PC-9 (cell line): ENCODE results near the gene C3orf18. TPM values are rescaled to one million over a fixed set of nuclear protein-coding genes. Genes with fewer than 3 reads are reported as not detected.

Source experiments
- BruUV-seq: library from RNA; stranded (reverse); fragments of 400-500 nt; replicated peaks from 2 replicates; lab custom pipeline; 2021; lab: Mats Ljungman, UMichigan
- CTCF ChIA-PET: fragments of 300-600 bp; sonication (Branson Sonifier 250); formaldehyde crosslinking; loops from one replicate; lab custom pipeline; 2022; ENCODE audit warnings: antibody characterized with exemption; lab: Charles Lee
- POLR2A ChIA-PET: fragments of 300-600 bp; sonication (Branson Sonifier 250); formaldehyde crosslinking; loops from one replicate; lab custom pipeline; 2022; ENCODE audit warnings: antibody characterized with exemption; ENCODE audit not compliant: unreplicated experiment; lab: Charles Lee
- DNase-seq, 2 experiments: peaks; one replicate each; pipeline versions ENCODE4 v3.0.0 to v3.0.0-alpha.2; 2015 to 2022; ENCODE audit warnings: mixed read lengths in 1 of 2
- H2AFZ ChIP-seq: fragments of 200-600 bp; sonication (generic); 2 replicates; pipeline ENCODE4 v1.8.1; 2017; ENCODE audit warnings: antibody characterized with exemption
- H3F3A ChIP-seq: fragments of 200-600 bp; sonication (generic); 2 replicates; pipeline ENCODE4 v1.8.1; 2017; ENCODE audit warnings: antibody characterized with exemption, mild to moderate bottlenecking, low read depth; ENCODE audit not compliant: insufficient read depth
- H3K27ac ChIP-seq: fragments of 200-600 bp; sonication (generic); 2 replicates; pipeline ENCODE4 v1.6.1; 2016; ENCODE audit warnings: mixed run types
- H3K27me3 ChIP-seq: fragments of 200-600 bp; sonication (generic); 2 replicates; pipeline ENCODE4 v1.6.1; 2016; ENCODE audit warnings: low read depth, mixed run types; ENCODE audit not compliant: insufficient read depth
- H3K36me3 ChIP-seq: fragments of 200-600 bp; sonication (generic); 2 replicates; pipeline ENCODE4 v1.6.1; 2016; ENCODE audit warnings: low read depth, mixed run types
- H3K4me1 ChIP-seq: fragments of 200-600 bp; sonication (generic); replicated peaks from 2 replicates; pipeline ENCODE4 v1.6.1; 2016; ENCODE audit warnings: mixed run types; ENCODE audit not compliant: insufficient read depth
- H3K4me2 ChIP-seq: fragments of 200-600 bp; sonication (generic); 2 replicates; pipeline ENCODE4 v1.6.1; 2017; ENCODE audit warnings: mixed run types
- H3K4me3 ChIP-seq: fragments of 200-600 bp; sonication (generic); 2 replicates; pipeline ENCODE4 v1.6.1; 2016; ENCODE audit warnings: mixed run types
- H3K79me2 ChIP-seq: fragments of 200-600 bp; sonication (generic); 2 replicates; pipeline ENCODE4 v1.6.1; 2017; ENCODE audit warnings: low read depth, mixed run types
- H3K9me2 ChIP-seq: fragments of 200-600 bp; sonication (generic); 2 replicates; pipeline ENCODE4 v1.8.1; 2017; ENCODE audit warnings: mild to moderate bottlenecking; ENCODE audit not compliant: insufficient read depth
- H3K9me3 ChIP-seq: fragments of 200-600 bp; sonication (generic); 2 replicates; pipeline ENCODE4 v1.8.1; 2016; ENCODE audit warnings: low read depth; ENCODE audit not compliant: insufficient read depth
- H4K20me1 ChIP-seq: fragments of 200-600 bp; sonication (generic); 2 replicates; pipeline ENCODE4 v1.8.1; 2017; ENCODE audit not compliant: insufficient read depth
- EZH2 ChIP-seq: fragments of 200-600 bp; sonication (generic); IDR thresholded peaks from 2 replicates; pipeline ENCODE4 v1.8.0; 2017; ENCODE audit warnings: antibody characterized with exemption, low read depth
- intact Hi-C: fragments of 100-400 bp; cut with micrococcal nuclease; formaldehyde crosslinking; loops from one replicate; pipeline ENCODE4 v1.10.0; 2022; ENCODE audit not compliant: unreplicated experiment
- total RNA-seq: library from RNA; stranded (reverse); gene quantifications from 2 replicates; pipeline ENCODE4 v1.2.3, GENCODE V29; 2021
- TF ChIP-seq, protein P1 (sequence below): fragments of 200-600 bp; sonication (generic); conservative IDR thresholded peaks from 2 replicates; pipeline ENCODE4 v1.6.1; 2017; ENCODE audit warnings: mixed run types, antibody characterized with exemption, mild to moderate bottlenecking, moderate library complexity

The C3orf18 gene
- total RNA-seq, 1 experiment from 2014 or later: 7.5 TPM

DNA sequence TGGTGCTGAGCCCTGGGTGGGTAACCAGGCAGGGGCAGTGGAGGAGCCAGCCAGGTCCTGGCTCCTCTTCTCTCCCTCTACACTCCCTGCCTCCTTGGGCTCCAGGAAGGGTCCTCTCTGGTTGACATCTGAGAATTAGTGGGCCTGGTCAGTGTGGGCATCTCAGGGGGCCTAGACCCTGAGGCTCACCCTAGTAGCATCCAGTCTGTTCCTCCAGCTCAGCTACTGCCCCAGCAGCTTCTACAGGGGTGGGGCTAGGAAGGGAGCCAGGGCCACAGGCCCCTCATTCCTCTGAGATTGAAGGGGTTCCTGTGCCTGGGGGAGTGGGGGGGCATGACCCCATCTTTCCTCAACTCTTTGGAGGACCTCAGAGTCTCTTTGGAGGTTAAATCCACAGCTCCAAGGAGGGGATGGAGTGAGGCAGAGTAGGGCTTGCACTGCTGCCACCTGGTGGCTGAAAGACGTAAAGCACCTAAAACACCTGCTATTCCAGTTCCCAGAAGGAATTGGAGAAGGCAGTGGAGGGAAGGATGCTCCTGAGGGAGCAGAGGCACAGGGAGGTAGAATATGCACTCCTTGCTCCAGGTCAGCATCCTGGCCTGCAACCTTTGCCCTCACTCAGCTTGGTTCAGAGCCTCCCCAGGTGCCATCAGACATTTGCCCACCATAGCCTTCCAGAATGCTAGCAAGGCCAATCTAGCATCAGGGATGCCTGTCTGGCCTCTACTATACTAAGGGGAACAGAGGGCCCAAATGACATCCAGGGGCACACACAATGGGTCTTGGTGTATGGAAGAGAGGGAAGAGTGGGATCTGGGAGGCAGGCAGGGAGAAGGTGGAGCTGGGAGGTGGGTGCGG, 25.1 kb downstream of the C3orf18 start:
- Histone ChIP-seq H3K27ac (no peak overlapping the region), H3K9me3 (no peaks in the 10 kb centered on the region), H3K4me1 (no peaks in the 10 kb centered on the region), H3K4me3 (no peak overlapping the region), H2AFZ (no peak overlapping the region), H3K27me3 (peaks cover 26% of the 10 kb centered on the region), H3K4me2 (no peak overlapping the region), H3K79me2 (no peaks in the 10 kb centered on the region), H3F3A (no peaks in the 10 kb centered on the region), H3K9me2 (no peaks in the 10 kb centered on the region), H3K36me3 (no peaks in the 10 kb centered on the region), H4K20me1 (no peaks in the 10 kb centered on the region)
- TF ChIP-seq EZH2: no peak
- TF ChIP-seq, protein P1, sequence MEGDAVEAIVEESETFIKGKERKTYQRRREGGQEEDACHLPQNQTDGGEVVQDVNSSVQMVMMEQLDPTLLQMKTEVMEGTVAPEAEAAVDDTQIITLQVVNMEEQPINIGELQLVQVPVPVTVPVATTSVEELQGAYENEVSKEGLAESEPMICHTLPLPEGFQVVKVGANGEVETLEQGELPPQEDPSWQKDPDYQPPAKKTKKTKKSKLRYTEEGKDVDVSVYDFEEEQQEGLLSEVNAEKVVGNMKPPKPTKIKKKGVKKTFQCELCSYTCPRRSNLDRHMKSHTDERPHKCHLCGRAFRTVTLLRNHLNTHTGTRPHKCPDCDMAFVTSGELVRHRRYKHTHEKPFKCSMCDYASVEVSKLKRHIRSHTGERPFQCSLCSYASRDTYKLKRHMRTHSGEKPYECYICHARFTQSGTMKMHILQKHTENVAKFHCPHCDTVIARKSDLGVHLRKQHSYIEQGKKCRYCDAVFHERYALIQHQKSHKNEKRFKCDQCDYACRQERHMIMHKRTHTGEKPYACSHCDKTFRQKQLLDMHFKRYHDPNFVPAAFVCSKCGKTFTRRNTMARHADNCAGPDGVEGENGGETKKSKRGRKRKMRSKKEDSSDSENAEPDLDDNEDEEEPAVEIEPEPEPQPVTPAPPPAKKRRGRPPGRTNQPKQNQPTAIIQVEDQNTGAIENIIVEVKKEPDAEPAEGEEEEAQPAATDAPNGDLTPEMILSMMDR: peak; percentile 83
- DNase-seq: peak; percentile 42 to 71
- ChIA-PET POLR2A (no interaction called here), CTCF (interaction anchor here (0.5 to 1.6 kb wide), 6 partner anchors 25 to 1955 kb away, joined by 3 to 11 read pairs (median 4); partner anchors contain the start of genes CYB561D2 and NPRL2)
- BruUV-seq: no TSS peak
- intact Hi-C loops: loop anchor here (1.0 to 2.0 kb wide), 3 partner anchors 106 to 350 kb away; no protein-coding TSS in a partner anchor

DNA sequence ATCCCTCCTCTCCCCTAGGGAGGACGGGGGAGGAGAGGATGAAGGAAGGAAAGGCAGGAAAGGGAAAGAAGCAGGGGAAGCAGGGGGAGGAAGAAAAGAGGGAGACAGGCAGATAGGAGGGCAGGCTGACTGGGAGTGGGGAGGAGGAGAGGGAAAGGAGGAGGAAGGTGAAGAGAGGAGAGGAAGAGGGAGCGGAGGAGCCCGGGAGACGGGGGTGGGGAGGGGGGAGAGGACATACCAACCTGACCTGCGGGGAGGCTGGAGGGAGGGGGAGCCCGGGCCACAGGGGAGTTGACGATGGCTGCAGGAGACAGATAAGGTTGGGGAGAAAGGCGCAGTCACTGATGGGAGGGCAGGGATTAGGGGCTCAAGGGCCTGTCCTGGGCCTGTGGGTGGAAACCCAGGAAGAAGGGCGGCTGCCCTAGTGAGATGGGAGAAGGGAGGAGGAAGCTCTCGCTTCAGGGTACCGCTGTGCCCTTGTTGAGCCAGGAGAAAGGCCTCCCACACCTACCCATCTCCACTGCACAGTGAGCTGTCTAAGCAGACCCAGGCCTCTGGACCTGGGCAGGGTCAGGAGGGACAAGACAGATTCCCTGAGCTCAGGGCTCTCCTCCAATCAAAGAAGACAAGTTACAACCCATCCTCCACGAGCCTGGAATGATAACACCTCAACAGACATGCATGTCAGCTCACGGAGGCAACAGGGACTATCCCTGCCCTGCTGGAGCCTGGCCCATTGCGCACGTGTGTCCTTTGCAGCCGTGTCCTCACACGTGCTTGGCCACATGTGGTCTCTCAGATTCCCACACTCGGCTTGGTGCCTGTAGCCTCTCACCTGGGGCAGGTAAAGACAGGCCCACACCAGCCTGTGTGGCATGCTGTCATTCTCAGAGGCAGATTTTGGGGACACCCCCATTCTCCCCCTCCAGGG, 27.9 kb downstream of the C3orf18 start:
- H3K36me3 ChIP-seq: no peaks in the 10 kb centered on the region
- H3K4me2 ChIP-seq: no peak overlapping the region
- no peak for DNase-seq
- no peak overlapping the region for H3K27ac ChIP-seq
- TF ChIP-seq EZH2: no peak
- TF ChIP-seq, protein P1: no peak
- intact Hi-C loops: no loop called here
- H3K4me1 ChIP-seq: no peaks in the 10 kb centered on the region
- H3K27me3 ChIP-seq: peaks cover 50% of the 10 kb centered on the region
- POLR2A ChIA-PET: no interaction called here
- no peaks in the 10 kb centered on the region for H3K9me3 ChIP-seq
- no peak overlapping the region for H2AFZ ChIP-seq
- H4K20me1 ChIP-seq: no peaks in the 10 kb centered on the region
- no peaks in the 10 kb centered on the region for H3K79me2 ChIP-seq
- CTCF ChIA-PET: interaction anchor here (0.6 kb wide), 3 partner anchors 17 to 88 kb away, joined by 3 read pairs; no protein-coding TSS in a partner anchor
- H3K4me3 ChIP-seq: no peak overlapping the region
- no peaks in the 10 kb centered on the region for H3F3A ChIP-seq
- H3K9me2 ChIP-seq: no peaks in the 10 kb centered on the region
- BruUV-seq: no TSS peak

GRCh38 chr3:50537421-50538129, 30.0 kb downstream of the C3orf18 start:
- Histone ChIP-seq H3K4me3 (no peak overlapping the region), H3K9me2 (no peaks in the 10 kb centered on the region), H3K9me3 (no peaks in the 10 kb centered on the region), H3K79me2 (no peaks in the 10 kb centered on the region), H3K27me3 (peaks cover 61% of the 10 kb centered on the region), H3K4me2 (no peak overlapping the region), H3K4me1 (no peaks in the 10 kb centered on the region), H2AFZ (no peak overlapping the region), H3K36me3 (no peaks in the 10 kb centered on the region), H3K27ac (no peak overlapping the region), H4K20me1 (no peaks in the 10 kb centered on the region), H3F3A (no peaks in the 10 kb centered on the region)
- TF ChIP-seq, protein P1: no peak
- TF ChIP-seq EZH2: no peak
- CTCF ChIA-PET: no interaction called here
- BruUV-seq: no TSS peak
- POLR2A ChIA-PET: interaction anchor here (0.5 kb wide), 1 partner anchor 111 kb away, joined by 3 read pairs; no protein-coding TSS in a partner anchor
- no peak for DNase-seq
- intact Hi-C loops: no loop called here
